ENCODE measurements around the gene KRT85. TPM values are rescaled to one million over a fixed set of nuclear protein-coding genes. Genes with fewer than 3 reads are reported as not detected.

Gene KRT85
- total RNA-seq, 1 donor from 2014 or later, result not detected

DNA sequence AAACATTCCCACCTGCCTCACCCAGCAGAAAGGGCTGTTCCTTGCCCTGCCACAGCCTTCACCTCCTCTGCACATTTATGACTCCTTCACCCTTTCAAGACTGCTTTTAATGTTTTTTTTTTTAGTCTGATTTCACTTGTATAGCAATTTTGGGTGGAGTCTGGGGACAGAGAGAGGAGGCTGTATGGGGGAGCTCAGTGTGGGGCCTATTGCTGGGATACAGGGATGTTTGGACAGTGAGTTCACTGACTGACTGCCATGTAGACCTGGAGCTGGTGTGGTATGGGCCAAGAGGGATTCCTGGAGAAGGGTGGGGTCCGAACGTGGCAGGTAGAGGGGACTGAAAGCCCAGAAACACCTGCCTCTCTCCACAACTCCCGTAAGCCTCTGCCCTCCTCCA is 1.9 kb upstream of the KRT85 start:
- no peak for DNase-seq (ENCODE audit: extremely low read depth, low read depth, low spot score)

DNA sequence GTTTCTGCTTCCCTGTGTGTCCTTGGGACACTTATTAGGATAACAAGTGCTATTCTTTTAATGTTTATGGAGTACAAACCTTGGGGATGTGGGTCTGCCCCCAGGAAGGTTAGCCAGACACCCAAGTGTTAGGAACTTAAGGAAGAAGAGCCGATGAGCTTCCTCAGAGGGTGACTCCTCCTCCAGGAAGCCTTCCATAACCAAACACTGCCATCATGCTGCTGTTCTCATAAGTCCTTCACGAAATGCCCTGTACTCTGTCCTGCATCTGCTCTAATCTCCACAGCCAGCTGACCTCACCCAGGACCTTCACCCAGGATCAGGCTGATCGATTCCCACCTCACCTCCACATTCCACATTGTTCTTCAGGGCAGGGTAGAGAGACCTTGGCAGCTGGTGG is 1.2 kb upstream of the KRT85 start:
- DNase-seq (ENCODE audit: extremely low read depth, low read depth, low spot score), result no peak

DNA sequence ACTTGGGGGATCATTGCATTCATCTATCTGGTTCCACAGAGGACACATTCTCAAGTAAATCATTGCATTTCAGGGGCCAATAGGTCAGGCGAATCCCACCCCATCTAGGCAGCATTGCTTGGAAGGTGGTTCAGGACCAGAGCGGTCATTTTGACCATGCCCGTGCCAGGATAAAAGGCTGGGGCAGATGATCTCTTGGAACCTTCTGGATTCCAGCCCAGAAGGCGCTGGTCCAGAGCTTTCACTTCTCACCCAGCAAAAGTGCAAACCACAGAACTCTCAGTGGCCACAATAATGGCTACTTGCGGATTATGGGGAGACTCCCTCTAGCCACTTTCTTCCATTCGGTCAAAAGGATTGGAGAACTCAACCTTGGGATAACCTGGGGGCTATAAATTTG is 595 bp upstream of the KRT85 start:
- no peak for DNase-seq (ENCODE audit: extremely low read depth, low read depth, low spot score)

DNA sequence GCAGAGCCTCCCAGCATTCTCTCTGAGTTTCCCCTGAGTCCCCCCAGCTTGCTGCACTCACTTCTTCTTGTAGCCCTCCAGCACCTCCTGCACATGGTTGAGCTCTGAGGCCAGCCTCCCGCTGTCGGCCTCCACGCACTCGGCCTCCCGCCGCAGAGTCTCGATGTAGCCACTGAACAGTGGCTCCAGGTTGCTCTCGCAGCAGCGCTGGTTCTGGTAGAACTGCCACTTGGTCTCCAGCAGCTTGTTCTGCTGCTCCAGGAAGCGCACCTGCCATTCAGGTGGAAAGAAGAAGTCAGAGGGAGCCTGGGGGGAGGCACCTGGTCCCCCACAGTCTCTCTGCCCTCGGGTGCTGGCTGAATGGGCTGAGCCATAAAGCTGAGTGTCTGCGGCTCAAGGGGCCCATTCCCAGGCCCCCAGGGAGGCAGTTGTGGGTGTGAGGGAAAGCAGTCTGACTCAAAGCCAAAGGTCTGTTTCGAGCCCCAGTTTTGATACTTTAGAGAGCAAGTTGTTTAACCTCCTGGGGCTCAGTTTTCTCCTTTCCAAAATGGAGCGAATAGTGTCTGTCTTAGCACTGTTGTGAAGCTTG is 2.3 kb downstream of the KRT85 start:
- DNase-seq (ENCODE audit: extremely low read depth, low read depth, low spot score), result no peak

DNA sequence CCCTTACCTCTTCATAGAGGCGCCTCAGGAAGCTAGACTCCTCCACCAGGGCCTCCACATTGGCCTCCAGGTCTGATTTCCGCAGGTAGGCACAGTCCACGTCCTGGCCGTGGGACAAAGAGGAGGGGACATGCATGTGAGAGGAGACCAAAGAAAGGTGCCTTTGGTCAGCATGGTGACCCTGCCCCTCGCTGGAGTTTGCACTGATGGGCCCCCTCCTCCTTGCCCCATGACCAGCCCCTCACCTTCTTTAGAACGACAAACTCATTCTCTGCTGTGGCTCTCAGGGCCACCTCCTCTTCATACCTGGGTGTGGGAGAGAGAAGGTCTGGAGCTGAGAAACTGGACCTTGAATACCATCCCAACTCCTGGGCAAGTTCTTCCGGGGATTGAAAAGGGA is 3.2 kb downstream of the KRT85 start:
- no peak for DNase-seq (ENCODE audit: extremely low read depth, low read depth, low spot score)

DNA sequence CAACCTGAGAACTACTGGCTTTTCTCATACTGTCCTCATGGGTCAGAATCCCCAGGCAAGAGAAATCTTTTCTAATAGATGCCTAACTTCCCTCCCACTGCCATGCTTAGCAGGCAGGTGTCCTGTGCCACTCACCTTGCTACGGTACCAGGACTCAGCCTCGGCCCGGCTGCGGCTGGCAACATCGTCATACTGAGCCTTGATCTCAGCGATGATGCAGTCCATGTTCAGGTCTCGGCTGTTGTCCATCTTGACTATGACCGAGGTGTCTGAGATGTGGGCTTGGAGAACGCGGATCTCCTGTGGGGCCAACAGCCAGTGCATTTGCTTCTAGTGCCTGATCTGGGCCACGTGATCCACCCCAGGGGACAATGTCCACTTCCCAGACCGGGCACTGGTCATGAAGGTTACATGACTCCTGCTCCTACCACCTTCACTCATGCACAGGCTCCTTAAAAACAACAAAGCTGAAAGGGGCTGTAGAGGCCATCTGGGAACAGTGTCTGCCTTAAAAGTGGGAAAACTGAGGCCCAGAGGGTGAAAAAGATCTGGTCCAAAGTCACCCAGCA is 4.1 kb downstream of the KRT85 start:
- no peak for DNase-seq (ENCODE audit: extremely low read depth, low read depth, low spot score)

DNA sequence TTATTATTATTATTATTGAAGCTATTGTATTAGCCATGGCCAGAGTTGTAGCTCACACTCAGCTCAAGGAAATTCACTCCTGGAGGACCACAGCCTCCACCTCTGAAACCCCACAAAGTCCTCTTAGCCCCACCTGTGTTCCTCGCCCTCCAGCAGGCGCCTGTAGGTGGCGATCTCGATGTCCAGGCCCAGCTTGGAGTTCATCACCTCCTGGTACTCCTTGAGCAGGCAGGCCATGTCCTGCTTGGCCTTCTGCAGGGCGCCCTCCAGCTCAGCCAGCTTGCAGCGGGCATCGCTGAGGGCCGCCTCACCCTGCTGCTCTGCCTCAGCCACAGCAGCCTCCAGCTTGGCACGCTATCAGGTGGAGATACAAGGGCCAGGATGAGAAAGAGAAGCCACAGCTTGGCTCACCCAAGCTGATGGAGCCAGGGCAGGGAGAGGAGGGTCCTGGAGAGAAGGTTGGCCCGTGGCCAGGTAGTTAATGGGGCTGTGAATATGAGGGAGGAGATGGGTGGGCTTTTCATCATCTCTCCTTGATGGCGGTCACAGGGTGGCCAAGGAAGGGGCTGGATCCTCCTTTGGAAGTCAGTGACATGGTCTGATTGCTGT is 5.1 kb downstream of the KRT85 start:
- DNase-seq (ENCODE audit: extremely low read depth, low read depth, low spot score), result no peak

DNA sequence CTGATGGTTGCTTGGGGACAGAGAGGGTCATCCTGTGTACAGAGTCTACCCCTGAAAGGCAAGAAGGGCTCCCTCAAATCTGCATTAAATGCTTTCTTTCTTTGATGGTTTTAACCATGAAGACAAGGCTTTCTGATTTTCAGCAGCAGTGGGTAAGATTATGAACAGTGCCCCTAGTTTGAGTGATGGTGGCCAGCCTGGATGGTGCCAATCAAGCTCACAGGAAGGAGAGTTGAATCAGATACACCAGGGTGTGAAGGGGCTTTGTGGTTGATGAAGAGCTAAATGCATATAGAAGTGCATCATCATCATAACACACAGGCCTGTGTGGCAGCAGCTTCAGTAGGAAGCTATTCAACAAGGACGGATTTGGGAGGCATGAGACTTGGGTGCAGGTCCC is 5.7 kb downstream of the KRT85 start:
- DNase-seq (ENCODE audit: extremely low read depth, low read depth, low spot score), result no peak

DNA sequence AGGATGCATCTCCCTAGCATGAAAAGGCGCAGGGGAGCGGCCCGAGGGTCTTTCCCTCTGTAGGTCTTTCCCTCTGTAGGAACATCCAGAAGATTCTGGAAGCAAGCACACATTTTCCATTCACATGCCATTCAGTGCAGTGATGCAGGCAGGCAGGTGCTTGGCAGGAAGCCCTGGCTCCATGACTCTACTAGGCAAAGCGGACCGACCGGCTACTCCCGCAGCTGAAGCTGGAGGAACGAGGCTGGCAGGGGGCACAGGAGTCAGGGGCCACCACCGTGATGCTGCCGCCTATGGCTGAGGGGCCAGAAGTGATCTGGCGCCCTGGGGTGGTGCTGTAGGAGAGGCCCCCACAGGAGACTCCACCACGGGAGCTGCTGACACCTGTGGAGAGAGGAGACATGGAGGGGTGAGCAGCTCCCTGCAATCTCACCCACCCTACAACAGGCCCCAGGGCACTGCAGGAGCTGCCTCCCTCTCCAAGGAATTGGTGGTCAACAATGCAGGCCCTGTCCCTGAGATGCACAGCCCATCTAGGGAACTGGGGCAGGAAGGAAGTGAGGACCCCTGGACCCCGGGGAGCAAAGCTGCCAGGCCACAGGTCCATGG is 6.5 kb downstream of the KRT85 start:
- DNase-seq (ENCODE audit: extremely low read depth, low read depth, low spot score), result no peak

DNA sequence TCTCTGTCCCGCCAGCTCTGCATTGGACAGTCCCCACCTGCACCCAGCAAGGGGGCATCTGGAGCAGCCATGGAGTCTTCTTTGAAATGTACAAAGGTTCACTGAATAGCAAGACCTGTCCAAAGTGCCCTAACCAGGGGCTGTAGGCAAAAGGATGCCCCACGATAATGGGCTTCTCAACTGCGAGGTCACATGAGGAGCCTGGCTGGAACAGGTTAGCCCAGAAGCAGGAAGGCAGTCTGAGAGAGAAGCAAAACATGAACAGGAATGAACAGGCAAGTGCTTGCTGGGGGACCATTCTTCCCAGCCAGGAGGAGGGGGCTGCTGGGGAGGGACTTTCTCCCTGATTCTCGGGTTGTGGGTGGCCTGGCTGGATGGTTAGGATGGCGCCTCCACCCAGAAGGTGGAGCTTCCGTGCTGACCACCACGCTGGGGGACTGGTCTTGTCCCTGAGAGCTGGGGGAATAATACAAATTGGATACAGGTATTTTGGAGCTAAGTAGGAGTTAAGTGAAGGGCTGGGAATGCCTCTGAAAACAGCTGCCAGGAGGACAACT is 7.1 kb downstream of the KRT85 start:
- DNase-seq (ENCODE audit: extremely low read depth, low read depth, low spot score), result no peak

DNA sequence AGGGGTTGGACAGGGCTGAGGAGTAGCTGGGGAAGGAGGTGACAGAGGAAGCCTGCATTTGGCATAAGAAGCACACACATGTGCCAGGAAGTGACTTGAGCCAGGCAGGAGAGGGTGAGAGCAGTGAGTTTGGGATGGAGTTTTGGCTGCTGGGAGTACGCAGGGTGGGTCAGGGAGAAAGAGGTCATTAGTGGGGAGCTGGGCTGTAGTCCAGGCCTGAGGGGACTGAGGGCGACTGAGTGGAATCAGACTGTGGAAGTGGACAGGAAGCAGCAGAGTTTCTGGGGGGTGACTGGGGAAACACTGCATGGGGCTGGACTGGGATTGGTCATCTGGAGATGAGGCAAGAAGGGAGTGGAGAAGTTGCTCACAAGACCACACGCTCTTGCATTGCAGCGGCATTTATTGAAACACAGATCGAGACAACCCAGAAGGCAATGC is 7.6 kb downstream of the KRT85 start:
- no peak for DNase-seq (ENCODE audit: extremely low read depth, low read depth, low spot score)

DNA sequence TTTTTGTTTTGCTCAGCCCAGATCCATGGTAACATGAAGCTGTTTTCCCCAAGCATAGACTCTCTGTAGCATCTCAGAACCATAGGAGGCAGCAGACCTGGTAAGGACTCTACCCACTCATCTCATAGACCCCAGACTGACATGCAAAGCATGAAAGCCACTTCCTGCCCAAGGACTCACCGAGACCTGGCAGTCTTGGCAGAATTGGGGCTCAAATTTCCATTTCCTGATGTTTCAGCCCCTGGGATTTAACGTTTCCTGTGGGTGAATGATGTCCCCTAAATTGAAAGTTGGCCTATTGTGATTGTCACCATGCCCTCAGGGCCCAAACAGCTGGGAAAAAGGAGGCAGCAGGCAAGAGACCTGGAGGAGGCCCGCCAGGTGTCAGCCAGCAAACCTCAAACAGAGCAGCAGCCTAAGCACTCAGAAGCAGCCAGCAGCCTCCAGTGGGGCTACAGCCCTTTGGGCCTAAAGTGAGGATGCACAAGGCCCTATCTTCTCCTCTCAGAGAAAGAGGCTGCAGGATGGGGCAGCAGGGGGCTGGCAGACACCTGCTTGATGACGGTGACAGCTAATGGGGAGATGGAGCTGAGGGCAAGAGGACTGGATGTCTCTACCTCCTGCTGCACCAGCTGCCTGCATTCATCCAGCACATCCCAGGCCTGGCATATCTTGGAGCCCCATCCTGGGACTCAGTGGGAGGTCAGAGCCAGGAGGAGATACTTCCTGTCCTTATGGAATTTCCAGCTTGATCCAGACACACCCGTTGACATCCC is 8.5 kb downstream of the KRT85 start:
- DNase-seq (ENCODE audit: extremely low read depth, low read depth, low spot score), result no peak

DNA sequence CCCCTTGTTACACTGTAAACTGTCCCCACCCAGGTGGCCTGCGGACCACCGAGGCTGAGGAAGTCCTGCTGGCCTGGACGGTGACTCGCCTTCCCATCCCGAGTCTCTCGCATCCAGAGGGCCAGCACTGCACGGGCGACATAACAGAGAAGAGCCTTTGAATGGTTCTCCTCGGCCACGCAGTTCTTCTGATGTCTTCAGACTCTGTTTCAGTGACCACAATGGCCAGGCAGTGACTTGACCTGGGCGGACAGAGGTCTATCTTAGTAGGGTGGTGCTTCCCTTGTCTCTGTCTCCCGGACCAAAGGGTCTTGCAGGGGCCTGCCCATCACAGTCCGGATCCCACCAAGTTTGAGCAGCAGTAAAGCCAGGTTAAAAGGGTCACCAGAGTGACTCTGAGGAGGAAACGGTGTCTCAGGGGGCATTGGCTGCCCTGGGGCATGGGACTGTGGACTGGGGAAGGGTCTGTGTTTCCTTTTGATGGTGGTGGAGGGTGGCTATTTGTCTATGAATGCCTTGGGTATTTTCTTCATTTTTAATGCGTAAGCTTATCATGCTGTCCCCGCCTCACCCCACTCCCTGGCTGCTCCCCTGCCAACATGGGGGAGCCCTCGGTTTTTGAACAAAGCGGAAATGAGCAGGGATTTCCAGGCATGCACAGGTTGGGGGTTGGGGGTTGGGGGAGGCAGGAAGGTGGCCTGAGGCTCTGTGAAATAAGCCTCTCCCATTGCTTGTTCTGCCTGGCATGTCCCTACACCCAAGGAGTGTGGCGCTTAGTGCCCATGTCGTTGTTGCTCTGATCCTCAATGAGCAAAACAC is 10.3 kb downstream of the KRT85 start:
- DNase-seq (ENCODE audit: extremely low read depth, low read depth, low spot score), result no peak

DNA sequence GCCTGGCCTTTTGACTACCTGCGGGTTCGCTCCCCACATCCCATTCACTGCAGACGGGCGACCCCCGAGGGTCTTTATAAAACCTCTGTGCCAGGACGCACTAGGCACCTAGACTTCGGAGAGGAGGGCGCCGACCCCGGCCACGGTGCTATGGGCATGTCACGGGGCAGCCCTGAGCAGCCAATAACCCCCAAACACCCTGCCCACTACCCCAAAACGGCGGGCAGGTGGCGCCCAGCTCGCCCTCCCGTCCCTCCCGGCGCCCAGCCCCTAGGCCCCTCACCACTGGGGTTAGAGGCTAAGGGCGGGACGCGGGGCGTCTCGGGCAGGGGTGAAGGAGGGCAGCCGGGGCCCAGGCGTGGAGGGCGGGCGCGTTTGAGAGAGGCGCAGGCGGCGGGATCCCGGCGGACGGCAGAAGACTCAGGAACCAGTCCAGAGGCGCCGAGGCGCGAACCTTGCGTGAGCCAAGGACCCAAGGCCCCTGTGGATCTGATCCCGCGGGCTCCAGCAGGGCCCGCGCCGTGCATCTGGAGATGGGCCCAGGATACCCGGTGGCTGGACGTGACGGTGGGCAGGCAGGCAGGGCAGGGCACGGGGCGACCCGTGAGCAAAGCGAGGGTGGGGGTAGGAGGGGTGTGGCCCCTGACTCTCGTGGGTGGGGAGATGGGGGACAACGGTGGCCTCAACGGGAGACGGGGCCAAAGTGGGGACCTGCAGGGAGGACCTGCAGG is 11.1 kb downstream of the KRT85 start:
- no peak for DNase-seq (ENCODE audit: extremely low read depth, low read depth, low spot score)

DNA sequence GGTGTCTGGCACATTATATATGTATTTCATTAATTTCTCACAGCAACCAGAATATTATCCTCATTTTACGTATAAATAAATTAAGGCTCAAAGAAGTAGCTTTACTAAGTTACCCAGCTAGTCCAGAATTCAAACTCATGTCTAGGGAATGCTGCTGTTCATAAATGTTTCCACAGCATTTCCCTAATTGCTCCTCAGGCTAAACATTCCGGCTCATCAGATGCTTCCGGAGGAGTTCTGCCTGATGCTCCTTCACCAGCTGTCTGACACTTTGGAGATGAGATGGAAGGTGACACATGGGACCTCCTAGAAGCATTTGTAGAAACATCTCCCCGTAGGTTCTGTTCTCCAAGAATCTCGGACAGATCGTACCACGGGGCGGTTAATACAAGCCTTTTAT is 12.1 kb downstream of the KRT85 start:
- DNase-seq (ENCODE audit: extremely low read depth, low read depth, low spot score), result no peak

DNA sequence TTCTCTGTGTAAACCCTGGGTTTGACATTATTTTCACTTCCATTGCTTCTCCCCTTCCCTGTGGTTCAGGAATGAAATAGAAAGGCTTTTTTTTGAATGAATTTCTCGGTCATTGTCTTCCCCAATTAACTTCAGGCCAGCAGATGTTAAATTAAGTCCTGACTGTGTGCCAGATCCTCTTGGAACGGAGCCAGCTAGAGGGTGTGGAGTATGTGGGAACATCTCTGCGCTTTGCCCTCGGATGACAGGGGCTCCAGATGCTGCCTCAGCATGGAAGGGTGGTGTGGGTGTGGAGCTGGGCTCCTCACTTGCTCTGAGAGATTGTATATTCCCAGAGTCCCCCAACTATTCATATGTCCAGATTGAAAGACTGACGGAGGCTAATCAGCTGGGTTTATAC is 13.1 kb downstream of the KRT85 start:
- no peak for DNase-seq (ENCODE audit: extremely low read depth, low read depth, low spot score)

DNA sequence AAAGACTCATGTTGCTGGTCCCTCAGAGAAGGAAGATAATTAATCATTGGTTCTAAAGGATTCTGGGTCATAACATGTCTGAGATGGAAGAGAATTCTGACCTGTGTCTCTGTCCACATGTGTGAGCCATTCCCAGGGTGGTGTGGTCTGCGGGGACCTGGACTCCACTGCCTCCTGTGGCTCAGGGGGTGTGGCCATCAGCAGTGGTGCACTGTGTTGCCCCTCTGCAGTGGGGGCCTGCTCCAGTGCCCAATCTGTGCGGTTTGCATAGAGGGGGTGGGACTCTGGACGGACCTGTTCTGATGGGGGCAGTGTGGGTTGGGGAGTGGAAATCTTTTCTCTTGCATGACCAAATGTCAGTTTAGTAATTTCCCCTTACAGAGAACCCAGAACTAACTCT is 13.5 kb downstream of the KRT85 start:
- no peak for DNase-seq (ENCODE audit: extremely low read depth, low read depth, low spot score)

DNA sequence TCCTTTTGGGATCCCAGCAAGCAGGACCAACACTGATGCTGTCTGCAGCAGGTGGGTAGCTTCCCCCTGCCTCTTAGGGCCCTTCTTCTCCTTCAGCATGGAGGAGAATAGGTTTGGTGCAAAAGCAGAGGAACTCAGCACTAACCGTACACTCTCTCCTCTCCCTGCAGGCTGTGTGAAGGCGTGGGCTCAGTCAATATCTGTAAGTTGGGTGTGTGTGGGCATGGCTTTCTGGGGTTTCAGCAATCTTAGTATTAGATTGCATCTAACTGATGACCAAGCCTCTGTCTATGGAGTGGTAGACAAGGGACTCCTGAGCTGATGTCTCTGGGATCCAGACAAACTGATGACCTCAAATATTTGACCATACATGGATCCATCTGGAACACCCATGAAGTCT is 14.3 kb downstream of the KRT85 start:
- DNase-seq (ENCODE audit: extremely low read depth, low read depth, low spot score), result no peak

DNA sequence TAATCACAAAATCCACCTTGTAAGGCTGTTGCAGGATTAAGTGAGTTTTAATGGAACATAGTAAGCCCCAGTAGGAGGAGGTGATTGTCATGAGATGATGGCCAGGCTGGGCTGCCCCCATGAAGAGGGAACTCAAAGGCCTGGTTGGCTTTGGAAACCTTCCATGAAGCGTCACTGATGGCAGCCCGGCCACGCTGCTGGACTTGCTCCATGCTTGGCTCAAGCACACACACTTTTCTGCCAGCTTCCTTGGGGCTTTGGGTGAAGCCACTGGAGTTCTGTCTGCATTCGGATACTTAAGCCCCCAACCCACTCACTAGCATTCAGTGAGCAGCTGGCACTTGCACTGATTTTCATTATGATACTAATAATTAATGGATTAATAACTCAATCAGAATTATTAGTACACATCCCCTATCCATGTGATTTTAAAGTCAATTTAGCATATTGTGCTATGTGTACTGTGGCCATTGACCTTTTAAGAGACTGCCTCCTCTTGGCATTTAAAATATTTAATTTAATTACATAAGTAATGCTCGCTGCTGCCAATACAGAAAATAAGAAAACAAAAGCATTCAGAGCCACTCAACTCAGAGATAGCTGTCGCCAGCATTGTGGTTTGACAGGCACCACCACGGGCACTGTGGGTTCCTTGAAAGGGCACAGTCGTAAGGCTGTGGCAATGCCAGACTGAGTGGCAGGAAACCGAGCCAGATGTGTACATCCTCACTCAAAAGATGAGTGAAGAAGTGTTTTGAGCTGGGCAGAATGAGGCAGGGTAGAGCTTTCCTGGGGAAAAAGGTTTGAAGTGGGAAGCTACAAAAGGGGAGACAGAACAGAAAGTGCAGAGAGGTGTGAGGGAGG is 15.9 kb downstream of the KRT85 start:
- DNase-seq (ENCODE audit: extremely low read depth, low read depth, low spot score), result no peak
